HepG2 (cell line): ENCODE data around the gene C22orf15. TPM values are rescaled to one million over a fixed set of nuclear protein-coding genes. Genes with fewer than 3 reads are reported as not detected.

ENCODE experiments used
- GRHL1 ChIP-seq: sonication (generic); formaldehyde crosslinking; conservative IDR thresholded peaks from 2 replicates; pipeline ENCODE4 v1.8.0; 2022; ENCODE audit warnings: missing genetic modification reagents
- NR2F1 ChIP-seq, 2 experiments: fragments of 450-650 bp in 1 of 2; formaldehyde crosslinking in 1 of 2; IDR thresholded peaks; 2 replicates each; pipeline versions ENCODE4 v1.5.0 to v1.6.1; 2016 to 2020; ENCODE audit warnings: mild to moderate bottlenecking in 1 of 2, missing compliant biosample characterization in 1 of 2, missing genetic modification reagents in 1 of 2, moderate library complexity in 1 of 2
- STAT6 ChIP-seq: sonication (generic); formaldehyde crosslinking; IDR thresholded peaks from 2 replicates; pipeline ENCODE4 v1.4.0; 2020; ENCODE audit warnings: missing genetic modification reagents, mild to moderate bottlenecking, borderline replicate concordance
- TGIF2 ChIP-seq: IDR thresholded peaks from 2 replicates; pipeline ENCODE4 v1.6.1; 2016; ENCODE audit warnings: control low read depth, missing compliant biosample characterization
- TIGD3 ChIP-seq: sonication (generic); formaldehyde crosslinking; IDR thresholded peaks from 2 replicates; pipeline ENCODE4 v1.5.1; 2020; ENCODE audit warnings: mild to moderate bottlenecking, missing genetic modification reagents, borderline replicate concordance
- TOE1 ChIP-seq: sonication (generic); formaldehyde crosslinking; IDR thresholded peaks from 2 replicates; pipeline ENCODE4 v1.4.0; 2020; ENCODE audit warnings: mild to moderate bottlenecking, missing genetic modification reagents
- ZNF274 ChIP-seq: sonication (generic); formaldehyde crosslinking; IDR thresholded peaks from 2 replicates; pipeline ENCODE4 v1.5.1; 2020; ENCODE audit warnings: mild to moderate bottlenecking, missing genetic modification reagents
- ZNF549 ChIP-seq: sonication (generic); formaldehyde crosslinking; IDR thresholded peaks from 2 replicates; pipeline ENCODE4 v1.5.0; 2020; ENCODE audit warnings: missing genetic modification reagents
- polyA plus RNA-seq, 8 experiments: library from polyadenylated mRNA; depleted of rRNA in 3 of 8; stranded (reverse) in 7 of 8; unstranded in 1 of 8; fragments of >200 nt; fragmentation: Illumina TruSeq in 4 of 8; extraction: Trizol in 4 of 8; gene quantifications; 2 replicates each; pipeline versions ENCODE4 v1.2.1 to v1.2.3, GENCODE V29; 2011 to 2016; ENCODE audit warnings: low read depth in 4 of 8, missing spikeins in 1 of 8, mixed read lengths in 1 of 8; ENCODE audit not compliant: insufficient read depth in 1 of 8
- total RNA-seq, 5 experiments: library from RNA; depleted of rRNA; stranded (reverse); fragments of >200 nt; fragmentation: Illumina TruSeq; extraction: Trizol; gene quantifications; 2 replicates each; pipeline ENCODE4 v1.2.3, GENCODE V29; 2016; ENCODE audit warnings: low read depth in 1 of 5
- TF ChIP-seq, protein P1 (sequence below): sonication (generic); formaldehyde crosslinking; IDR thresholded peaks from 2 replicates; pipeline ENCODE4 v1.4.0; 2020; ENCODE audit warnings: missing genetic modification reagents
- TF ChIP-seq, protein P2 (sequence below): sonication (generic); formaldehyde crosslinking; IDR thresholded peaks from 2 replicates; pipeline ENCODE4 v1.8.0; 2023; ENCODE audit warnings: mild to moderate bottlenecking, missing genetic modification reagents
- TF ChIP-seq, protein P3 (sequence below): sonication (generic); formaldehyde crosslinking; IDR thresholded peaks from 2 replicates; pipeline ENCODE4 v1.5.0; 2020; ENCODE audit warnings: mild to moderate bottlenecking, missing genetic modification reagents

Gene C22orf15
- total and polyA plus RNA-seq, 2 of the 13 experiments (the other 11 are each of a cell fraction or from before 2014, with no cell fraction given), result not detected

DNA sequence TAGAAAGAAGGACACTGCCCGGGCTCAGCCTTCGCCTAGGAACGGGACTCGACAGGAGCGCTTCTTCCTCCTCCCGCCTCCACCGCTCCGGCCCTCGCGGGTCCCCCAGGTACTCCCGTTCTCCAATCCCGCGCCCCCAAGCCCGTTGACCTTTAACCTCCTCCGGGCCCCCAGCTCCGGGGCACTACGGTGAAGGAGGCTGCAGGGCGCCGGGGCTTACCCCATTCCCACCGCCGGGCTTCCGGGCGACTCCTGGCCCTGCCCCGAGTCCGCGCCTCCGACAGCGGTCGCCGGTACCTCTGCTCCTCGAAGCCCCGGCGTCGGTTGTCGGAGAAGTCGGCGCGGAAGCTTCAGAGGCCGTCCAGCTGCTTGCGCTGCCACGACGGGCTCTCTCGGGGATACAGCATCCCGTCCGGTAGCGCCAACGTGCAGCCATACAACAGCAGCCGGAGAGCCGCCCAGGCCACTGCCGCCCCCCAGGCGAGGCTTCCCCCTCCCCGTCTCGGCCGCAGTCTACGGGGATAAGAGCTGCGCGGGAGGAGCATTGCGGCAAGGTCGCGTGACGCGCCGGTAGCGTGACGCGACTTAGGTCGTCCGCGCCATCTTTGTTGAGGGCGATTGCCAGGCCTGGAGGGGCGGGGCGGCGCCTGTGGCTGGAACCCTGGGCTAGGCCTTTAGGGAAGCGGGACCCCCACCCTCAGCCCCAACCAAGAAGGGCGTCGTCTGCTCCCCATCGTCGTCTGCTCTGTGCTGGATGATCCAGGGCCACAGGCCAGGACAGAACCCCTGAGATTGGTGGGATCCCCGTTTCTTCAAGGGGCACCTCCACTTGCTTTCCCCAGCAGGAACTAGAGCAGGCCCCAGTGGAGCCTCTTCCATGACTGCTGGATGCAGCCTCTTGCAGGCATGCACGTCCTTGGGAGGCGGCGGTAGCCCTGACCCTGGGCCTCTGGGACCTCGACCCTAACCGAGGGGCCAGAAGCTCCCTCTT lies 45.7 kb upstream of the C22orf15 start (continued):
- TF ChIP-seq, protein P1, sequence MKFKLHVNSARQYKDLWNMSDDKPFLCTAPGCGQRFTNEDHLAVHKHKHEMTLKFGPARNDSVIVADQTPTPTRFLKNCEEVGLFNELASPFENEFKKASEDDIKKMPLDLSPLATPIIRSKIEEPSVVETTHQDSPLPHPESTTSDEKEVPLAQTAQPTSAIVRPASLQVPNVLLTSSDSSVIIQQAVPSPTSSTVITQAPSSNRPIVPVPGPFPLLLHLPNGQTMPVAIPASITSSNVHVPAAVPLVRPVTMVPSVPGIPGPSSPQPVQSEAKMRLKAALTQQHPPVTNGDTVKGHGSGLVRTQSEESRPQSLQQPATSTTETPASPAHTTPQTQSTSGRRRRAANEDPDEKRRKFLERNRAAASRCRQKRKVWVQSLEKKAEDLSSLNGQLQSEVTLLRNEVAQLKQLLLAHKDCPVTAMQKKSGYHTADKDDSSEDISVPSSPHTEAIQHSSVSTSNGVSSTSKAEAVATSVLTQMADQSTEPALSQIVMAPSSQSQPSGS, result peak; percentile 72
- TF ChIP-seq TGIF2 (CRISPR knock-in tag) (peak; percentile 68; the same call in 1 of the 2 replicates), NR2F1 (CRISPR knock-in tag; IDR thresholded peaks at IDR 0.05) (peak in 1 of 2 experiments; percentile 37; a peak in 1 of 4 replicates), TOE1 (CRISPR knock-in tag) (no peak), ZNF549 (CRISPR knock-in tag) (no peak), ZNF274 (CRISPR knock-in tag) (0 out of 2 replicates have a peak, but pooled peaks have one; percentile 39), TIGD3 (CRISPR knock-in tag) (no peak; the same call in 1 of the 2 replicates), GRHL1 (no peak), STAT6 (CRISPR knock-in tag) (no peak; the same call in 1 of the 2 replicates)
- TF ChIP-seq, protein P2, sequence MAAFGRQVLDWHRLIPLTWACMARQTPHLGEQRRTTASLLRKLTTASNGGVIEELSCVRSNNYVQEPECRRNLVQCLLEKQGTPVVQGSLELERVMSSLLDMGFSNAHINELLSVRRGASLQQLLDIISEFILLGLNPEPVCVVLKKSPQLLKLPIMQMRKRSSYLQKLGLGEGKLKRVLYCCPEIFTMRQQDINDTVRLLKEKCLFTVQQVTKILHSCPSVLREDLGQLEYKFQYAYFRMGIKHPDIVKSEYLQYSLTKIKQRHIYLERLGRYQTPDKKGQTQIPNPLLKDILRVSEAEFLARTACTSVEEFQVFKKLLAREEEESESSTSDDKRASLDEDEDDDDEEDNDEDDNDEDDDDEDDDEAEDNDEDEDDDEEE (CRISPR knock-in tag), result peak; percentile 70; the same call in 1 of the 2 replicates
- TF ChIP-seq, protein P3, sequence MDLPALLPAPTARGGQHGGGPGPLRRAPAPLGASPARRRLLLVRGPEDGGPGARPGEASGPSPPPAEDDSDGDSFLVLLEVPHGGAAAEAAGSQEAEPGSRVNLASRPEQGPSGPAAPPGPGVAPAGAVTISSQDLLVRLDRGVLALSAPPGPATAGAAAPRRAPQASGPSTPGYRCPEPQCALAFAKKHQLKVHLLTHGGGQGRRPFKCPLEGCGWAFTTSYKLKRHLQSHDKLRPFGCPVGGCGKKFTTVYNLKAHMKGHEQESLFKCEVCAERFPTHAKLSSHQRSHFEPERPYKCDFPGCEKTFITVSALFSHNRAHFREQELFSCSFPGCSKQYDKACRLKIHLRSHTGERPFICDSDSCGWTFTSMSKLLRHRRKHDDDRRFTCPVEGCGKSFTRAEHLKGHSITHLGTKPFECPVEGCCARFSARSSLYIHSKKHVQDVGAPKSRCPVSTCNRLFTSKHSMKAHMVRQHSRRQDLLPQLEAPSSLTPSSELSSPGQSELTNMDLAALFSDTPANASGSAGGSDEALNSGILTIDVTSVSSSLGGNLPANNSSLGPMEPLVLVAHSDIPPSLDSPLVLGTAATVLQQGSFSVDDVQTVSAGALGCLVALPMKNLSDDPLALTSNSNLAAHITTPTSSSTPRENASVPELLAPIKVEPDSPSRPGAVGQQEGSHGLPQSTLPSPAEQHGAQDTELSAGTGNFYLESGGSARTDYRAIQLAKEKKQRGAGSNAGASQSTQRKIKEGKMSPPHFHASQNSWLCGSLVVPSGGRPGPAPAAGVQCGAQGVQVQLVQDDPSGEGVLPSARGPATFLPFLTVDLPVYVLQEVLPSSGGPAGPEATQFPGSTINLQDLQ (CRISPR knock-in tag), result no peak
